ENCODE data around the gene POLR1F.

- TF ChIP-seq, protein P1, sequence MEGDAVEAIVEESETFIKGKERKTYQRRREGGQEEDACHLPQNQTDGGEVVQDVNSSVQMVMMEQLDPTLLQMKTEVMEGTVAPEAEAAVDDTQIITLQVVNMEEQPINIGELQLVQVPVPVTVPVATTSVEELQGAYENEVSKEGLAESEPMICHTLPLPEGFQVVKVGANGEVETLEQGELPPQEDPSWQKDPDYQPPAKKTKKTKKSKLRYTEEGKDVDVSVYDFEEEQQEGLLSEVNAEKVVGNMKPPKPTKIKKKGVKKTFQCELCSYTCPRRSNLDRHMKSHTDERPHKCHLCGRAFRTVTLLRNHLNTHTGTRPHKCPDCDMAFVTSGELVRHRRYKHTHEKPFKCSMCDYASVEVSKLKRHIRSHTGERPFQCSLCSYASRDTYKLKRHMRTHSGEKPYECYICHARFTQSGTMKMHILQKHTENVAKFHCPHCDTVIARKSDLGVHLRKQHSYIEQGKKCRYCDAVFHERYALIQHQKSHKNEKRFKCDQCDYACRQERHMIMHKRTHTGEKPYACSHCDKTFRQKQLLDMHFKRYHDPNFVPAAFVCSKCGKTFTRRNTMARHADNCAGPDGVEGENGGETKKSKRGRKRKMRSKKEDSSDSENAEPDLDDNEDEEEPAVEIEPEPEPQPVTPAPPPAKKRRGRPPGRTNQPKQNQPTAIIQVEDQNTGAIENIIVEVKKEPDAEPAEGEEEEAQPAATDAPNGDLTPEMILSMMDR (IDR thresholded peaks at IDR 0.05): no peak
- TF ChIP-seq POLR2A (IDR thresholded peaks at IDR 0.05): no peak
These were observed 16.6 kb downstream of the POLR1F start for GRCh38 chr7:19692111-19692828.

Measured in esophagus squamous epithelium (tissue), 4 donors.